K562 (cell line): ENCODE measurements around the gene FXN. TPM values are rescaled to one million over a fixed set of nuclear protein-coding genes. Genes with fewer than 3 reads are reported as not detected.

Experiments
- BCL6 ChIP-seq: fragments of 250-450 bp; sonication (Bioruptor Pico); IDR thresholded peaks from 2 replicates; pipeline ENCODE4 v1.4.0; 2020
- BCOR ChIP-seq: fragments of 450-650 bp; IDR thresholded peaks from 2 replicates; pipeline ENCODE4 v1.6.1; 2016
- BDP1 ChIP-seq: IDR thresholded peaks from 3 replicates; pipeline ENCODE4 v1.6.1; 2011; ENCODE audit not compliant: insufficient read length, insufficient read depth
- BRD9 ChIP-seq: fragments of 450-650 bp; IDR thresholded peaks from 2 replicates; pipeline ENCODE4 v1.6.1; 2018; ENCODE audit warnings: low read depth; ENCODE audit not compliant: partially characterized antibody
- CBX1 ChIP-seq: sonication (generic); IDR thresholded peaks from 2 replicates; pipeline ENCODE4 v1.6.1; 2016; ENCODE audit warnings: antibody characterized with exemption, low read depth, mild to moderate bottlenecking
- EP400 ChIP-seq: fragments of 450-650 bp; IDR thresholded peaks from 2 replicates; pipeline ENCODE4 v1.6.1; 2017; ENCODE audit warnings: antibody characterized with exemption, mild to moderate bottlenecking, moderate library complexity
- GABPB1 ChIP-seq: sonication (generic); formaldehyde crosslinking; IDR thresholded peaks from 2 replicates; pipeline ENCODE4 v1.8.0; 2022; ENCODE audit warnings: mild to moderate bottlenecking, missing genetic modification reagents
- GATA2 ChIP-seq: sonication (generic); formaldehyde crosslinking; IDR thresholded peaks from 2 replicates; pipeline ENCODE4 v1.4.0; 2020; ENCODE audit warnings: mild to moderate bottlenecking, missing genetic modification reagents
- KDM1A ChIP-seq, 2 experiments: fragments of 450-650 bp; IDR thresholded peaks; 2 replicates each; pipeline ENCODE4 v1.6.1; 2016; ENCODE audit warnings: mild to moderate bottlenecking in 2 of 2
- PKNOX1 ChIP-seq: fragments of 450-650 bp; IDR thresholded peaks from 2 replicates; pipeline ENCODE4 v1.6.1; 2016
- SP1 ChIP-seq: sonication (generic); formaldehyde crosslinking; IDR thresholded peaks from 2 replicates; pipeline ENCODE4 v1.8.1; 2022; ENCODE audit warnings: mild to moderate bottlenecking, missing genetic modification reagents
- TAL1 ChIP-seq: fragments of 450-650 bp; IDR thresholded peaks from 2 replicates; pipeline ENCODE4 v1.6.1; 2016; ENCODE audit warnings: mild to moderate bottlenecking
- ZNF3 ChIP-seq: fragments of 250-450 bp; sonication (Bioruptor Pico); IDR thresholded peaks from 2 replicates; pipeline ENCODE4 v1.5.0; 2021; ENCODE audit warnings: mild to moderate bottlenecking, moderate library complexity
- ZNF347 ChIP-seq: fragments of 450-650 bp; formaldehyde crosslinking; IDR thresholded peaks from 2 replicates; pipeline ENCODE4 v1.4.0; 2020; ENCODE audit warnings: low read depth, mild to moderate bottlenecking, moderate library complexity
- polyA plus RNA-seq, 8 experiments: library from polyadenylated mRNA; depleted of rRNA in 4 of 8; stranded (reverse) in 5 of 8; unstranded in 3 of 8; fragments of >200 nt; fragmentation: Nextera tagmentation in 2 of 8; fragmentation: Illumina TruSeq in 1 of 8; extraction: Ambion mirVana in 2 of 8; extraction: Trizol in 1 of 8; gene quantifications; 2 replicates each; pipeline versions ENCODE4 v1.2.1 to v1.2.3, GENCODE V29; 2011 to 2014; ENCODE audit warnings: inconsistent platforms in 1 of 8, missing spikeins in 1 of 8
- total RNA-seq, 7 experiments: library from RNA; depleted of rRNA in 6 of 7; stranded (reverse); fragments of >200 nt in 6 of 7; fragmentation: Illumina TruSeq in 2 of 7; extraction: Trizol in 2 of 7; gene quantifications; 2 replicates each; pipeline versions ENCODE4 v1.2.1 to v1.2.3, GENCODE V29; 2011 to 2021; ENCODE audit warnings: low replicate concordance in 1 of 7

FXN gene
- total and polyA plus RNA-seq, 9 of the 15 experiments (the other 6 are each of a cell fraction or from before 2014, with no cell fraction given) = 7.6 to 51.5 (median 30.3) TPM

- TF ChIP-seq CBX1 = peak; percentile 65; the same call in 1 of the 2 replicates
- peak; percentile 96 for TF ChIP-seq BCOR
- TF ChIP-seq PKNOX1 = no peak
- TF ChIP-seq BCL6 (CRISPR knock-in tag) = no peak
- TF ChIP-seq BRD9 = peak; percentile 53
- no peak for TF ChIP-seq BDP1
- TF ChIP-seq GABPB1 (CRISPR knock-in tag) = no peak
- TF ChIP-seq TAL1 = 0 out of 2 replicates have a peak, but pooled peaks have one; percentile 11
- no peak for TF ChIP-seq ZNF347 (CRISPR knock-in tag)
- TF ChIP-seq GATA2 (CRISPR knock-in tag) = 0 out of 2 replicates have a peak, but pooled peaks have one; percentile 19
- peak; percentile 51; the same call in 1 of the 2 replicates for TF ChIP-seq SP1
- TF ChIP-seq ZNF3 = no peak
- no peak for TF ChIP-seq EP400
- peak; percentile 84 to 91 for TF ChIP-seq KDM1A (IDR thresholded peaks at IDR 0.05)
- TF ChIP-seq, all 486 proteins: peak for 16
These were observed 757 bp downstream of the FXN start (continued) for GRCh38 chr9:69036309-69036708.
